HCT116 (cell line): ENCODE data around the gene NFATC1. TPM values are rescaled to one million over a fixed set of nuclear protein-coding genes. Genes with fewer than 3 reads are reported as not detected.

ENCODE experiments used
- ATAC-seq: fragments of 200-7000 bp; cut with Tn5 transposase; 2 replicates; pipeline ENCODE4 v1.9.1; 2020; ENCODE audit warnings: mild to moderate bottlenecking, moderate library complexity
- BruUV-seq: library from RNA; stranded (reverse); fragments of 400-500 nt; replicated peaks from 2 replicates; lab custom pipeline; 2021; lab: Mats Ljungman, UMichigan
- CTCF ChIA-PET: fragments of 300-600 bp; sonication (Branson Sonifier 250); formaldehyde crosslinking; loops from one replicate; lab custom pipeline; 2021; ENCODE audit warnings: antibody characterized with exemption; lab: Charles Lee
- POLR2A ChIA-PET: fragments of 300-600, 350-600 bp; sonication (Branson Sonifier 250); formaldehyde crosslinking; loops from one replicate; lab custom pipeline; 2021; ENCODE audit warnings: antibody characterized with exemption; lab: Charles Lee
- RAD21 ChIA-PET, 2 experiments: fragments of 300-600 bp; sonication (Branson Sonifier 250); formaldehyde crosslinking; loops; one replicate each; lab custom pipeline; 2023; ENCODE audit warnings: low total read pairs in 2 of 2; ENCODE audit not compliant: uncharacterized antibody in 2 of 2, unreplicated experiment in 2 of 2, low non-redundant PET in 1 of 2; lab: Charles Lee
- DNase-seq: peaks from one replicate; pipeline ENCODE4 v3.0.0-alpha.2; 2010; ENCODE audit warnings: low read depth, low spot score
- H2AFZ ChIP-seq: fragments of 200-600 bp; shearing (Covaris generic), sonication (generic); 2 replicates; pipeline ENCODE4 v1.6.1; 2017; ENCODE audit warnings: low read depth, mixed run types, mixed read lengths, antibody characterized with exemption, low read length; ENCODE audit not compliant: poor library complexity, severe bottlenecking
- H3K27ac ChIP-seq: 2 replicates; pipeline ENCODE4 v1.5.1; 2012; ENCODE audit warnings: low read depth, low read length
- H3K27me3 ChIP-seq: fragments of 200-600 bp; sonication (generic); 2 replicates; pipeline ENCODE4 v1.6.1; 2016; ENCODE audit warnings: mixed run types, low read length, mixed read lengths; ENCODE audit not compliant: insufficient read depth
- H3K36me3 ChIP-seq, 2 experiments: fragments of 200-500 bp in 1 of 2; fragments of 200-600 bp in 1 of 2; sonication (Bioruptor generic) in 1 of 2; sonication (generic) in 1 of 2; 2 replicates each; pipeline versions ENCODE4 v1.5.1 to v1.6.1; 2014 to 2016; ENCODE audit warnings: low read length in 2 of 2, inconsistent platforms in 1 of 2, mixed read lengths in 1 of 2, mixed run types in 1 of 2; ENCODE audit not compliant: insufficient read depth in 2 of 2, control insufficient read depth in 1 of 2
- H3K4me1 ChIP-seq, 2 experiments: fragments of 200-600 bp in 1 of 2; sonication (generic) in 1 of 2; 2 replicates each; pipeline versions ENCODE4 v1.5.1 to v1.6.1; 2012 to 2017; ENCODE audit warnings: low read length in 2 of 2, inconsistent platforms in 1 of 2, mild to moderate bottlenecking in 1 of 2, mixed read lengths in 1 of 2, mixed run types in 1 of 2, moderate library complexity in 1 of 2; ENCODE audit not compliant: insufficient read depth in 2 of 2, control insufficient read depth in 1 of 2
- H3K4me2 ChIP-seq: fragments of 200-600 bp; sonication (generic); 2 replicates; pipeline ENCODE4 v1.6.1; 2017; ENCODE audit warnings: mixed run types, low read length, mixed read lengths
- H3K4me3 ChIP-seq, 2 experiments: fragments of 200-600 bp in 1 of 2; sonication (generic) in 1 of 2; replicated peaks in 1 of 2; 2 replicates each; pipeline ENCODE4 v1.5.1; 2011 to 2016; ENCODE audit warnings: low read length in 2 of 2, control low read depth in 1 of 2, low read depth in 1 of 2, mild to moderate bottlenecking in 1 of 2, mixed read lengths in 1 of 2, mixed run types in 1 of 2
- H3K79me2 ChIP-seq: fragments of 200-600 bp; sonication (generic); 2 replicates; pipeline ENCODE4 v1.6.1; 2017; ENCODE audit warnings: mild to moderate bottlenecking, mixed run types, low read length, moderate library complexity, mixed read lengths; ENCODE audit not compliant: insufficient read depth
- H3K9ac ChIP-seq: fragments of 200-600 bp; sonication (generic); 2 replicates; pipeline ENCODE4 v1.6.1; 2016; ENCODE audit warnings: low read length, mixed read lengths
- H3K9me2 ChIP-seq: fragments of 200-600 bp; sonication (generic), shearing (Covaris generic); 2 replicates; pipeline ENCODE4 v1.6.1; 2017; ENCODE audit warnings: mixed run types, mild to moderate bottlenecking, moderate library complexity; ENCODE audit not compliant: insufficient read depth
- H3K9me3 ChIP-seq, 2 experiments: fragments of 200-500 bp in 1 of 2; fragments of 200-600 bp in 1 of 2; sonication (Bioruptor generic) in 1 of 2; sonication (generic) in 1 of 2; 2 replicates each; pipeline ENCODE4 v1.6.1; 2014 to 2017; ENCODE audit warnings: low read length in 2 of 2, mixed read lengths in 2 of 2, inconsistent platforms in 1 of 2, low read depth in 1 of 2, mild to moderate bottlenecking in 1 of 2, mixed run types in 1 of 2, moderate library complexity in 1 of 2; ENCODE audit not compliant: control insufficient read depth in 1 of 2, insufficient read depth in 1 of 2
- H4K20me1 ChIP-seq: fragments of 200-600 bp; sonication (generic), shearing (Covaris generic); 2 replicates; pipeline ENCODE4 v1.6.1; 2017; ENCODE audit warnings: mixed run types, mild to moderate bottlenecking, moderate library complexity; ENCODE audit not compliant: insufficient read depth
- ATF3 ChIP-seq: IDR thresholded peaks from 2 replicates; pipeline ENCODE4 v1.6.1; 2012
- CBX3 ChIP-seq: IDR thresholded peaks from 2 replicates; pipeline ENCODE4 v1.6.1; 2012; ENCODE audit warnings: low read depth
- JUND ChIP-seq: IDR thresholded peaks from 2 replicates; pipeline ENCODE4 v1.6.1; 2012
- POLR2AphosphoS5 ChIP-seq: IDR thresholded peaks from 2 replicates; pipeline ENCODE4 v1.6.1; 2011; ENCODE audit warnings: mild to moderate bottlenecking, low read depth, low read length, moderate library complexity
- RAD21 ChIP-seq: IDR thresholded peaks from 2 replicates; pipeline ENCODE4 v1.6.1; 2012; ENCODE audit warnings: low read depth, mild to moderate bottlenecking
- REST ChIP-seq: IDR thresholded peaks from 2 replicates; pipeline ENCODE4 v1.6.1; 2012; ENCODE audit warnings: low read depth
- SP1 ChIP-seq: IDR thresholded peaks from 2 replicates; pipeline ENCODE4 v1.6.1; 2012; ENCODE audit warnings: low read depth
- SRF ChIP-seq: IDR thresholded peaks from 2 replicates; pipeline ENCODE4 v1.6.1; 2012; ENCODE audit warnings: low read depth
- ZBTB33 ChIP-seq: IDR thresholded peaks from 2 replicates; pipeline ENCODE4 v1.6.1; 2011; ENCODE audit warnings: mild to moderate bottlenecking, low read length, moderate library complexity; ENCODE audit not compliant: insufficient replicate concordance; ENCODE audit errors: extremely low read depth
- ZFX ChIP-seq: fragments of 450-650 bp; IDR thresholded peaks from 2 replicates; pipeline ENCODE4 v1.6.1; 2017
- ZNF274 ChIP-seq: fragments of 200-500 bp; sonication (Bioruptor generic); IDR thresholded peaks from 2 replicates; pipeline ENCODE4 v1.6.1; 2014; ENCODE audit warnings: mild to moderate bottlenecking, low read depth, low read length, inconsistent platforms
- intact Hi-C: fragments of 100-400 bp; cut with micrococcal nuclease; formaldehyde crosslinking; loops from 2 replicates; pipeline ENCODE4 v1.10.0; 2022
- total RNA-seq: library from RNA; stranded (reverse); gene quantifications from one replicate; pipeline ENCODE4 v1.2.1, GENCODE V29; 2021; ENCODE audit not compliant: unreplicated experiment

The NFATC1 gene
- total RNA-seq, 1 experiment from 2014 or later: 20.8 TPM

GRCh38 chr18:79489051-79489898 lies 93.5 kb downstream of the NFATC1 start:
- ATAC-seq (no peak), DNase-seq (no peak)
- Histone ChIP-seq H3K4me1 (no peaks in the 10 kb centered on the region), H3K27ac (no peak overlapping the region), H3K4me3 (no peak overlapping the region), H4K20me1 (no peaks in the 10 kb centered on the region), H3K9me2 (no peaks in the 10 kb centered on the region), H3K9ac (no peak overlapping the region), H3K36me3 (no peaks in the 10 kb centered on the region), H3K4me2 (no peak overlapping the region), H3K27me3 (no peaks in the 10 kb centered on the region), H3K9me3 (no peaks in the 10 kb centered on the region), H3K79me2 (no peaks in the 10 kb centered on the region), H2AFZ (no peak overlapping the region)
- RAD21 ChIA-PET: no interaction called here
- intact Hi-C loops: no loop called here
- CTCF ChIA-PET: no interaction called here
- no peak for TF ChIP-seq ZNF274
- TF ChIP-seq RAD21: no peak
- no peak for TF ChIP-seq ATF3
- TF ChIP-seq REST: no peak
- TF ChIP-seq JUND: no peak
- no peak for TF ChIP-seq SP1
- no peak for TF ChIP-seq SRF
- TF ChIP-seq CBX3: no peak
- TF ChIP-seq POLR2AphosphoS5: no peak
- no peak for TF ChIP-seq ZBTB33
- no peak for TF ChIP-seq ZFX
- BruUV-seq: no TSS peak
- POLR2A ChIA-PET: no interaction called here
